ENCODE data around the gene BEST1. TPM values are rescaled to one million over a fixed set of nuclear protein-coding genes. Genes with fewer than 3 reads are reported as not detected.

The BEST1 gene
- total RNA-seq, 1 donor from 2014 or later, result not detected

GRCh38 chr11:61945191-61945590 is 5.0 kb upstream of the BEST1 start:
- Histone ChIP-seq H3F3A (ENCODE audit: low read depth) (no peaks in the 10 kb centered on the region), H3K9ac (no peak overlapping the region), H3K27ac (no peak overlapping the region), H4K20me1 (ENCODE audit: low read depth) (no peaks in the 10 kb centered on the region), H3K36me3 (no peaks in the 10 kb centered on the region), H3K27me3 (no peaks in the 10 kb centered on the region), H3K4me3 (no peak overlapping the region), H3K79me2 (ENCODE audit: low read depth) (no peaks in the 10 kb centered on the region), H3K4me2 (no peak overlapping the region), H3K4me1 (no peaks in the 10 kb centered on the region), H2AFZ (replicated peaks) (no peak overlapping the region), H3K9me3 (ENCODE audit: low read depth) (no peaks in the 10 kb centered on the region)
- peaks cover 16% of the 10 kb centered on the region for H3K4me1 Mint-ChIP-seq
- H3K27ac Mint-ChIP-seq, result no peak overlapping the region
- H3K27me3 Mint-ChIP-seq (ENCODE audit: insufficient read depth, low read depth), result peaks cover 13% of the 10 kb centered on the region
- TF ChIP-seq EZH2 (IDR thresholded peaks at IDR 0.05) (no peak), EZH2phosphoT487 (IDR thresholded peaks at IDR 0.05) (no peak), CTCF (IDR thresholded peaks at IDR 0.05) (no peak)
- H3K36me3 Mint-ChIP-seq, result no peaks in the 10 kb centered on the region
- no peaks in the 10 kb centered on the region for H3K9me3 Mint-ChIP-seq
- H3K4me3 Mint-ChIP-seq, result no peak overlapping the region
- no peak for DNase-seq (ENCODE audit: low spot score)

- Histone ChIP-seq H4K20me1 (ENCODE audit: low read depth) (no peaks in the 10 kb centered on the region), H2AFZ (replicated peaks) (no peak overlapping the region), H3K4me2 (no peak overlapping the region), H3K4me3 (no peak overlapping the region), H3K27ac (no peak overlapping the region), H3K9ac (no peak overlapping the region), H3K4me1 (no peaks in the 10 kb centered on the region), H3K9me3 (ENCODE audit: low read depth) (no peaks in the 10 kb centered on the region), H3F3A (ENCODE audit: low read depth) (no peaks in the 10 kb centered on the region), H3K79me2 (ENCODE audit: low read depth) (no peaks in the 10 kb centered on the region), H3K27me3 (no peaks in the 10 kb centered on the region), H3K36me3 (no peaks in the 10 kb centered on the region)
- Mint-ChIP-seq H3K4me3 (no peak overlapping the region), H3K9me3 (no peaks in the 10 kb centered on the region), H3K27ac (no peak overlapping the region), H3K4me1 (peaks cover 16% of the 10 kb centered on the region), H3K36me3 (no peaks in the 10 kb centered on the region), H3K27me3 (ENCODE audit: insufficient read depth, low read depth) (peaks cover 14% of the 10 kb centered on the region)
- no peak for DNase-seq (ENCODE audit: low spot score)
- TF ChIP-seq CTCF (IDR thresholded peaks at IDR 0.05) (no peak), EZH2phosphoT487 (IDR thresholded peaks at IDR 0.05) (no peak), EZH2 (IDR thresholded peaks at IDR 0.05) (no peak)
Observed at GRCh38 chr11:61946894-61947293, 3.3 kb upstream of the BEST1 start.

- no peaks in the 10 kb centered on the region for H3K36me3 ChIP-seq
- no peaks in the 10 kb centered on the region for H3K79me2 ChIP-seq (ENCODE audit: low read depth)
- H3K27ac ChIP-seq, result no peak overlapping the region
- no peaks in the 10 kb centered on the region for H3K4me1 ChIP-seq
- H2AFZ ChIP-seq (replicated peaks), result no peak overlapping the region
- Mint-ChIP-seq H3K4me1 (peaks cover 16% of the 10 kb centered on the region), H3K4me3 (no peak overlapping the region), H3K36me3 (no peaks in the 10 kb centered on the region), H3K27me3 (ENCODE audit: insufficient read depth, low read depth) (peaks cover 14% of the 10 kb centered on the region), H3K27ac (no peak overlapping the region), H3K9me3 (no peaks in the 10 kb centered on the region)
- no peaks in the 10 kb centered on the region for H4K20me1 ChIP-seq (ENCODE audit: low read depth)
- DNase-seq (ENCODE audit: low spot score), result peak; percentile 88
- H3K4me3 ChIP-seq, result no peak overlapping the region
- no peaks in the 10 kb centered on the region for H3F3A ChIP-seq (ENCODE audit: low read depth)
- H3K9ac ChIP-seq, result no peak overlapping the region
- TF ChIP-seq CTCF (IDR thresholded peaks at IDR 0.05) (peak; percentile 97), EZH2 (IDR thresholded peaks at IDR 0.05) (no peak), EZH2phosphoT487 (IDR thresholded peaks at IDR 0.05) (no peak)
- H3K4me2 ChIP-seq, result no peak overlapping the region
- no peaks in the 10 kb centered on the region for H3K9me3 ChIP-seq (ENCODE audit: low read depth)
- H3K27me3 ChIP-seq, result no peaks in the 10 kb centered on the region
Observed at GRCh38 chr11:61947486-61948210, 2.5 kb upstream of the BEST1 start.

Data from neural progenitor cell (in vitro differentiated cells).